GM12864 (cell line): ENCODE results near the gene TTC39B.

Experiments
- DNase-seq: peaks from one replicate; pipeline ENCODE4 v3.0.0-alpha.2; 2011; ENCODE audit warnings: low read depth
- H3K4me3 ChIP-seq: 2 replicates; pipeline ENCODE4 v1.5.1; 2011; ENCODE audit warnings: mild to moderate bottlenecking, low read depth, low read length, control low read depth
- CTCF ChIP-seq: IDR thresholded peaks from 2 replicates; pipeline ENCODE4 v1.5.1; 2011; ENCODE audit warnings: low read depth, mild to moderate bottlenecking, moderate library complexity, low read length, control low read depth, inconsistent platforms; ENCODE audit errors: missing control alignments

The TTC39B gene

GRCh38 chr9:15306757-15307522 is at the start of gene TTC39B:
Gene TTC39B (minus strand): TSS chr9:15307216. CDS start chr9:15307125, 91 bp downstream.
- DNase-seq = no peak
- peak within 1 kb of the TSS; percentile 70 for H3K4me3 ChIP-seq
- no peak for TF ChIP-seq CTCF

GRCh38 chr9:15355669-15356068 is 48.7 kb upstream of the TTC39B start:
- H3K4me3 ChIP-seq = no peak overlapping the region
- no peak for TF ChIP-seq CTCF
- DNase-seq = no peak

GRCh38 chr9:15354713-15355112 is 47.7 kb upstream of the TTC39B start:
- no peak for DNase-seq
- H3K4me3 ChIP-seq = no peak overlapping the region
- TF ChIP-seq CTCF = no peak

GRCh38 chr9:15353892-15354291 is 46.9 kb upstream of the TTC39B start:
- no peak overlapping the region for H3K4me3 ChIP-seq
- TF ChIP-seq CTCF = no peak
- DNase-seq = no peak

- DNase-seq = no peak
- no peak overlapping the region for H3K4me3 ChIP-seq
- no peak for TF ChIP-seq CTCF
Measured at GRCh38 chr9:15352306-15352705, 45.3 kb upstream of the TTC39B start.

GRCh38 chr9:15349892-15350761 is 43.1 kb upstream of the TTC39B start:
- no peak for DNase-seq
- TF ChIP-seq CTCF = no peak
- no peak overlapping the region for H3K4me3 ChIP-seq

- TF ChIP-seq CTCF = no peak
- DNase-seq = no peak
- no peak overlapping the region for H3K4me3 ChIP-seq
Measured at GRCh38 chr9:15346837-15347236, 39.8 kb upstream of the TTC39B start.
